H9 (cell line): ENCODE data around the gene THTPA. TPM values are rescaled to one million over a fixed set of nuclear protein-coding genes. Genes with fewer than 3 reads are reported as not detected.

Source experiments
- DNase-seq: peaks from one replicate; pipeline ENCODE4 v3.0.0-alpha.2; 2017
- H2AFZ ChIP-seq: one replicate; pipeline ENCODE4 v1.6.1; 2013; ENCODE audit warnings: mild to moderate bottlenecking, low read length, control low read depth, moderate library complexity
- H2AK5ac ChIP-seq: 2 replicates; pipeline ENCODE4 v1.6.1; 2013; ENCODE audit warnings: low read length, control low read depth, mixed read lengths; ENCODE audit not compliant: insufficient read length
- H2BK120ac ChIP-seq: one replicate; pipeline ENCODE4 v1.6.1; 2013; ENCODE audit warnings: low read depth, mild to moderate bottlenecking, low read length, control low read depth, inconsistent platforms; ENCODE audit not compliant: poor library complexity, severe bottlenecking
- H2BK12ac ChIP-seq: 2 replicates; pipeline ENCODE4 v1.6.1; 2013; ENCODE audit warnings: low read length, control low read depth, mixed read lengths, low read depth; ENCODE audit not compliant: insufficient read length
- H2BK15ac ChIP-seq: 2 replicates; pipeline ENCODE4 v1.6.1; 2013; ENCODE audit warnings: low read depth, low read length, control low read depth
- H2BK20ac ChIP-seq: one replicate; pipeline ENCODE4 v1.6.1; 2013; ENCODE audit warnings: low read depth, mild to moderate bottlenecking, low read length, control low read depth, inconsistent platforms; ENCODE audit not compliant: poor library complexity, severe bottlenecking
- H2BK5ac ChIP-seq: 2 replicates; pipeline ENCODE4 v1.6.1; 2013; ENCODE audit warnings: low read length, control low read depth, mixed read lengths; ENCODE audit not compliant: insufficient read length
- H3K14ac ChIP-seq: 2 replicates; pipeline ENCODE4 v1.6.1; 2013; ENCODE audit warnings: low read length, control low read depth; ENCODE audit not compliant: insufficient read depth
- H3K18ac ChIP-seq: 2 replicates; pipeline ENCODE4 v1.6.1; 2013; ENCODE audit warnings: low read depth, mild to moderate bottlenecking, mixed read lengths, low read length, control low read depth; ENCODE audit not compliant: insufficient read length
- H3K23ac ChIP-seq: 2 replicates; pipeline ENCODE4 v1.6.1; 2013; ENCODE audit warnings: low read length, control low read depth, mixed read lengths, low read depth; ENCODE audit not compliant: insufficient read length
- H3K23me2 ChIP-seq: 2 replicates; pipeline ENCODE4 v1.6.1; 2013; ENCODE audit warnings: low read depth, mild to moderate bottlenecking, mixed read lengths, low read length, control low read depth; ENCODE audit not compliant: insufficient read length, poor library complexity, severe bottlenecking
- H3K27ac ChIP-seq: 2 replicates; pipeline ENCODE4 v1.5.1; 2013; ENCODE audit warnings: low read length, control low read depth, mixed read lengths, low read depth; ENCODE audit not compliant: insufficient read length
- H3K27me3 ChIP-seq: 2 replicates; pipeline ENCODE4 v1.6.1; 2013; ENCODE audit warnings: low read length, control low read depth, inconsistent platforms; ENCODE audit not compliant: insufficient read depth
- H3K4ac ChIP-seq: 2 replicates; pipeline ENCODE4 v1.6.1; 2013; ENCODE audit warnings: low read depth, mild to moderate bottlenecking, control low read depth, inconsistent platforms, low read length, moderate library complexity
- H3K4me1 ChIP-seq: 2 replicates; pipeline ENCODE4 v1.6.1; 2013; ENCODE audit warnings: low read length, control low read depth, inconsistent platforms; ENCODE audit not compliant: insufficient read depth
- H3K4me2 ChIP-seq: 2 replicates; pipeline ENCODE4 v1.6.1; 2013; ENCODE audit warnings: low read length, control low read depth, mixed read lengths; ENCODE audit not compliant: insufficient read length, insufficient read depth
- H3K56ac ChIP-seq: 2 replicates; pipeline ENCODE4 v1.6.1; 2013; ENCODE audit warnings: low read depth, mild to moderate bottlenecking, mixed read lengths, low read length, control low read depth; ENCODE audit not compliant: insufficient read length
- H3K79me1 ChIP-seq: 2 replicates; pipeline ENCODE4 v1.6.1; 2013; ENCODE audit warnings: low read depth, mild to moderate bottlenecking, moderate library complexity, low read length, control low read depth, inconsistent platforms; ENCODE audit not compliant: insufficient read depth, poor library complexity, severe bottlenecking
- H3K79me2 ChIP-seq: 2 replicates; pipeline ENCODE4 v1.6.1; 2013; ENCODE audit warnings: low read length, control low read depth, inconsistent platforms; ENCODE audit not compliant: insufficient read depth
- H3K9ac ChIP-seq: 2 replicates; pipeline ENCODE4 v1.6.1; 2013; ENCODE audit warnings: low read length, control low read depth, mixed read lengths; ENCODE audit not compliant: insufficient read length; ENCODE audit errors: extremely low read depth
- H3K9me3 ChIP-seq: one replicate; pipeline ENCODE4 v1.6.1; 2013; ENCODE audit warnings: low read depth, low read length, inconsistent platforms; ENCODE audit not compliant: control insufficient read depth
- H3T11ph ChIP-seq: one replicate; pipeline ENCODE4 v1.6.1; 2013; ENCODE audit warnings: mild to moderate bottlenecking, low read length, control low read depth, inconsistent platforms
- H4K20me1 ChIP-seq: one replicate; pipeline ENCODE4 v1.6.1; 2013; ENCODE audit not compliant: control insufficient read depth, insufficient read length, insufficient read depth
- H4K5ac ChIP-seq: 2 replicates; pipeline ENCODE4 v1.6.1; 2013; ENCODE audit warnings: low read depth, mild to moderate bottlenecking, mixed read lengths, low read length, control low read depth; ENCODE audit not compliant: insufficient read length
- H4K8ac ChIP-seq: replicated peaks from 2 replicates; pipeline ENCODE4 v1.6.1; 2013; ENCODE audit warnings: low read length, control low read depth, mixed read lengths, low read depth; ENCODE audit not compliant: insufficient read length
- H4K91ac ChIP-seq: 2 replicates; pipeline ENCODE4 v1.6.1; 2013; ENCODE audit warnings: low read depth, mild to moderate bottlenecking, moderate library complexity, mixed read lengths, low read length, control low read depth; ENCODE audit not compliant: insufficient read length
- H3K27ac Mint-ChIP-seq, 3 experiments: 2 replicates in 2 of 3; 3 replicates in 1 of 3; pipeline ENCODE4 v1.8.0; 2020 to 2021; ENCODE audit warnings: mixed read lengths in 3 of 3, mild to moderate bottlenecking in 1 of 3, moderate library complexity in 1 of 3
- H3K27me3 Mint-ChIP-seq: 2 replicates; pipeline ENCODE4 v1.8.0; 2021; ENCODE audit warnings: low read depth, mild to moderate bottlenecking, moderate library complexity, mixed read lengths
- H3K36me3 Mint-ChIP-seq, 3 experiments: 2 replicates in 2 of 3; 3 replicates in 1 of 3; pipeline ENCODE4 v1.8.0; 2020 to 2021; ENCODE audit warnings: low read depth in 3 of 3, mixed read lengths in 3 of 3; ENCODE audit not compliant: insufficient read depth in 1 of 3
- H3K4me1 Mint-ChIP-seq, 2 experiments: 2 replicates each; pipeline ENCODE4 v1.8.0; 2020; ENCODE audit warnings: mixed read lengths in 2 of 2
- H3K4me3 Mint-ChIP-seq, 2 experiments: 2 replicates in 1 of 2; 3 replicates in 1 of 2; pipeline ENCODE4 v1.8.0; 2020 to 2021; ENCODE audit warnings: mild to moderate bottlenecking in 2 of 2, mixed read lengths in 2 of 2, moderate library complexity in 1 of 2
- H3K9me3 Mint-ChIP-seq, 2 experiments: 2 replicates in 1 of 2; 3 replicates in 1 of 2; pipeline ENCODE4 v1.8.0; 2020; ENCODE audit warnings: mild to moderate bottlenecking in 2 of 2, mixed read lengths in 2 of 2, moderate library complexity in 1 of 2
- WGBS: extraction: QIAGEN DNeasy Blood & Tissue Kit; methylation state at CpG from one replicate; pipeline ENCODE4 v1.1.7; 2013; ENCODE audit warnings: missing lambda C conversion rate, low lambda C conversion rate, mixed read lengths; ENCODE audit not compliant: insufficient read length; ENCODE audit errors: extremely low coverage; 5-methylcytosine and 5-hydroxymethylcytosine counted together
- total RNA-seq: library from RNA; stranded (reverse); gene quantifications from 2 replicates; pipeline ENCODE4 v1.2.1, GENCODE V29; 2021
- TF ChIP-seq, protein P1 (sequence below): fragments of 200-600 bp; sonication (generic); conservative IDR thresholded peaks from 3 replicates; pipeline ENCODE4 v1.8.0; 2021; ENCODE audit warnings: antibody characterized with exemption, mild to moderate bottlenecking

THTPA gene
- total RNA-seq, 1 experiment from 2014 or later, result 15.6 TPM

DNA sequence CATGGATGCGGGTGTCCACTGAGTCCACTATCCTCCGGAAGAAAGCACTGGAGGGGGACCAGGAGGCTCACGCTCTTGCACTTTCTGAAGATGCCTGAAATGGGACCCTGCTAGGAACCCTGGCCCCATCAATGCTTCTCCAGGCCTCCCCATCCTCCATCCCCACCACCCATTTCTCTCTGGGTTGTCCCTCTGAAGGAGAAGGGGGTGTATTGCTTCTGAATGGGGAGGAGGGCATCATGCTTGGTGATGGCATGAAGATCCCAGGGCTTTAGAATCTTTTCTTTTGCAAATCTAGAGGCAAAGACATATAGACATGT, 23.2 kb downstream of the THTPA start:
- H3K23ac ChIP-seq, result no peak overlapping the region
- no peak overlapping the region for H2BK12ac ChIP-seq
- no peak overlapping the region for H2BK120ac ChIP-seq
- H2AFZ ChIP-seq, result no peak overlapping the region
- H4K5ac ChIP-seq, result no peak overlapping the region
- no peak for DNase-seq
- Mint-ChIP-seq H3K9me3 (peaks cover 0 to 5% of the 10 kb centered on the region in 2 experiments; a peak in 3 of 5 replicates), H3K4me1 (peaks cover 17 to 37% of the 10 kb centered on the region in 2 experiments), H3K27ac (peak overlapping the region in 1 of 3 experiments; percentile 92; a peak in 1 of 7 replicates), H3K27me3 (peaks cover 65% of the 10 kb centered on the region), H3K4me3 (peak overlapping the region in 1 of 2 experiments; percentile 93; a peak in 3 of 5 replicates), H3K36me3 (peaks cover 0 to 13% (median 8%) of the 10 kb centered on the region in 3 experiments; a peak in 4 of 7 replicates)
- H3K9me3 ChIP-seq, result no peaks in the 10 kb centered on the region
- TF ChIP-seq, protein P1, sequence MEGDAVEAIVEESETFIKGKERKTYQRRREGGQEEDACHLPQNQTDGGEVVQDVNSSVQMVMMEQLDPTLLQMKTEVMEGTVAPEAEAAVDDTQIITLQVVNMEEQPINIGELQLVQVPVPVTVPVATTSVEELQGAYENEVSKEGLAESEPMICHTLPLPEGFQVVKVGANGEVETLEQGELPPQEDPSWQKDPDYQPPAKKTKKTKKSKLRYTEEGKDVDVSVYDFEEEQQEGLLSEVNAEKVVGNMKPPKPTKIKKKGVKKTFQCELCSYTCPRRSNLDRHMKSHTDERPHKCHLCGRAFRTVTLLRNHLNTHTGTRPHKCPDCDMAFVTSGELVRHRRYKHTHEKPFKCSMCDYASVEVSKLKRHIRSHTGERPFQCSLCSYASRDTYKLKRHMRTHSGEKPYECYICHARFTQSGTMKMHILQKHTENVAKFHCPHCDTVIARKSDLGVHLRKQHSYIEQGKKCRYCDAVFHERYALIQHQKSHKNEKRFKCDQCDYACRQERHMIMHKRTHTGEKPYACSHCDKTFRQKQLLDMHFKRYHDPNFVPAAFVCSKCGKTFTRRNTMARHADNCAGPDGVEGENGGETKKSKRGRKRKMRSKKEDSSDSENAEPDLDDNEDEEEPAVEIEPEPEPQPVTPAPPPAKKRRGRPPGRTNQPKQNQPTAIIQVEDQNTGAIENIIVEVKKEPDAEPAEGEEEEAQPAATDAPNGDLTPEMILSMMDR, result no peak
- no peak overlapping the region for H3K18ac ChIP-seq
- no peak overlapping the region for H3T11ph ChIP-seq
- H2AK5ac ChIP-seq, result no peak overlapping the region
- no peak overlapping the region for H3K56ac ChIP-seq
- H3K27ac ChIP-seq, result no peak overlapping the region
- H3K4me2 ChIP-seq, result peak overlapping the region; percentile 88
- no peak overlapping the region for H2BK15ac ChIP-seq
- H4K20me1 ChIP-seq, result no peaks in the 10 kb centered on the region
- no peak overlapping the region for H2BK5ac ChIP-seq
- H3K4me1 ChIP-seq, result peaks cover 3% of the 10 kb centered on the region; the same call in 1 of the 2 replicates
- H4K91ac ChIP-seq, result no peak overlapping the region
- no peak overlapping the region for H3K4ac ChIP-seq
- WGBS, result no CpG with 5 or more reads among the region's 3 CpGs
- H3K79me1 ChIP-seq, result no peaks in the 10 kb centered on the region
- H3K9ac ChIP-seq, result no peak overlapping the region
- H3K27me3 ChIP-seq, result peaks cover 7% of the 10 kb centered on the region; the same call in 1 of the 2 replicates
- no peak overlapping the region for H4K8ac ChIP-seq
- H3K23me2 ChIP-seq, result peaks cover 33% of the 10 kb centered on the region
- no peaks in the 10 kb centered on the region for H3K79me2 ChIP-seq
- no peak overlapping the region for H3K14ac ChIP-seq
- H2BK20ac ChIP-seq, result no peak overlapping the region
